Measurements from ENCODE around the gene NOP14.
A peak's percentile ranks its signal among the peaks of the same experiment; 100 is the strongest.
"Not testable (repeated sequence)": the region's sequence is repeated elsewhere in the genome, so short reads cannot be mapped to it uniquely, and the experiment has no call there.

The NOP14 gene

GRCh38 chr4:2961421-2961810 is 1.8 kb downstream of the NOP14 start:
- peak in 1 of 2 experiments; percentile 53 for DNase-seq

DNA sequence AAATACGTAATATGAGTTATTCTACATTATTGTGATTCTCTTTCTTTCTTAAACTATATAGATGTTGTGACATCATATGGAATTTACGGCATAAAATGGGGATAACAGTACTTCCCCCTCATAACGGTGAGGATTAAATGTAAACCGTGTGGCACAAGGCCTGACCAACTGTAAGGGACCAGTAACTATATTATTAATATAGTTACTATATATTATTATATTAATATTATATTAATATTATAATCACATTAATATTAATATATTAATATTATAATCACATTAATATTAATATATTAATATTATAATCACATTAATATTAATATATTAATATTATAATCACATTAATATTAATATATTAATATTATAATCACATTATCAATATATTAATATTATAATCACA is 2.8 kb downstream of the NOP14 start:
- not testable (repeated sequence) for DNase-seq

DNA sequence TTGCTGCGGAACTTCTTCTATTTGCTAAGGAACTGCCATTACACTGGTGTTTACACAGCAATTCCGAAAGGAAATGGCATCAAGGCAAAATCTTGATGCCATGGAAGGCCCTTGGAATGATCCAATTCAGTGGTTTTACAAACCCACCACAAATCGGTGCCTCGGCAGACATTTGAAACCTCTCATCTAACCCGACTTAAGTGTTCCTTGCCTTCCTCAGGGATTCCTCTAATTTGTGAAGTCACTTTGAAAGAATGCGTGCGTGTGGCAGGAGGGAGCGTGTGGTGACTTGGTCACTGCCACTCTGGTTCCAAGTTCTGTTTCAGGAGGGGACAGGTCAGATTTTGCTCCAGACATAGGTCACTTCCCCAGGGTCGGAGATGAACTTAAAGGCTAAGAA is 4.8 kb downstream of the NOP14 start:
- no peak for DNase-seq

- not testable (repeated sequence) for DNase-seq
These were observed 7.8 kb downstream of the NOP14 start for GRCh38 chr4:2955186-2956044.

DNA sequence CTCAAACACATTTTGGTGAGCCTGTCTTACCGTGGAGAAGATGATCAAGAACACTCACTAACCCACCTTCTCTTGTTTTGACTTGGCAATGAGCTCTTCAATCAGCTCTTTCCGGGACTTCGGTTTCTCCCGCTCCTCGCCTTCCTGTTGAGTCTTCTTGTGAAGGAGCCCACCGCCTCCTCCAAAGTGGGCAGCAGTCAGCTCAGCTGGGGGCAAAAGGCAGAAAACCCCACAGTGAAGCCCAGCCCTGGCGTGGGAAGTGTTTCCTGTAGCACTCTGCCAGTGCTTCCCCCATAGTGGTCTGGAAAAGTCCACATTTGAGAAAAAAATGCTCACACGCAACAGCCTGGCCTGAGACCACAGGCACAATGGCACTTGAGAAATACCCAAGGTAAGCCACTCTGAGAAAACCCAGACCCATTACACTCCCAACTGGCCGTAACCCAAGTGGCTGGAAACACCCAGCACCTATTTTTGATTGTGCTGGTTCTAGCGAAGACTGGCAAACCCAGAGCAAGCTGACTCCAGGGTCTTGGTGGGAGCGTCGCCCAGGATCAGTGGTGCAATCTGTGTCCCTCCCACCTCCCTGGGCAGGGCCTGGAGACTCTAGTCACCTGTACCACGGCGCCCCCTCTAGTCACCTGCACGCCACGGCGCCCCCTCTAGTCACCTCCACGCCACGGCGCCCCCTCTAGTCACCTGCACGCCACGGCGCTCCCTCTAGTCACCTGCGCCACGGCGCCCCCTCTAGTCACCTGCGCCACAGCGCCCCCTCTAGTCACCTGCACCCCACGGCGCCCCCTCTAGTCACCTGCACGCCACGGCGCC is 8.6 kb downstream of the NOP14 start:
- DNase-seq: peak; percentile 88 to 91

DNA sequence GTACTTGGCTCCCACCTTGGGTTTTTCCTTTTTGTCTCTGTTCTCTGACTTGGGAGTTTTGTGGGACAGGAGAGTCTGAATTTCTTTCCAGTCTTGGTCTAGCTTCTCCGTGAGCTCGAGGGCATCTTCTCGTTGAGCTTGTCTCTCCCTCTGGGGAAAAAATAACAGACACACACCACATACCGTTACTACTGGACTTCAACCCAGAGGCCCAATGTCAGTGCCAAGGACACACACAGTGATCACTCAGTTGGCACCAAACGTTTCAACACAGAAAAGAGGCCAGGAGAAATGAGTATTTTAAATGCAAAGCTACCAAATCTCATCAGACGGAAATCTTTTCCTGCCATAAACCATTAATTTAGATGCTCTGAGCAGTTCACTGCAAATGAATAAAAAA is 9.7 kb downstream of the NOP14 start:
- no peak for DNase-seq

- DNase-seq: no peak
These were observed 12.8 kb downstream of the NOP14 start for GRCh38 chr4:2950221-2950989.

GRCh38 chr4:2949782-2950125 is 13.5 kb downstream of the NOP14 start:
- DNase-seq: no peak

GRCh38 chr4:2948895-2949781 is 14.1 kb downstream of the NOP14 start:
- DNase-seq: no peak

DNA sequence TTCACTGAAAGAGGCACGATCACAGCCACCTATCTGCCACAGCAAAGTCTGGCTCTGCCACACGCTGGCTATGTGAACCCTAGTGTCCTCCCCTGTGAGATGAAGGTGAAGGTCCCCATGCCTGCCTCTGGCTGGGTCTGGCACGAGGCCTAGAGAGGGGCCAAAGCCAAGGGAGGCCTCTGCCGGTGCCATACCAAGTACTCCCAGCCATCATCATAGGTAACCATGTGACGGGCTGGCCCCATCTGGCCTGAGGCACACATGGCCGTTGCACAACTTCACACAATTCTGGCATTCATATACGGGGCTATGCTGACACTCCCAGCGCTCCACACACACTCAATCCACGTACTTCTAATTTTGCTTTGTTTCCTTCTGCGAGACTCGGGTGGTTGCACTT is 15.3 kb downstream of the NOP14 start:
- no peak for DNase-seq

DNA sequence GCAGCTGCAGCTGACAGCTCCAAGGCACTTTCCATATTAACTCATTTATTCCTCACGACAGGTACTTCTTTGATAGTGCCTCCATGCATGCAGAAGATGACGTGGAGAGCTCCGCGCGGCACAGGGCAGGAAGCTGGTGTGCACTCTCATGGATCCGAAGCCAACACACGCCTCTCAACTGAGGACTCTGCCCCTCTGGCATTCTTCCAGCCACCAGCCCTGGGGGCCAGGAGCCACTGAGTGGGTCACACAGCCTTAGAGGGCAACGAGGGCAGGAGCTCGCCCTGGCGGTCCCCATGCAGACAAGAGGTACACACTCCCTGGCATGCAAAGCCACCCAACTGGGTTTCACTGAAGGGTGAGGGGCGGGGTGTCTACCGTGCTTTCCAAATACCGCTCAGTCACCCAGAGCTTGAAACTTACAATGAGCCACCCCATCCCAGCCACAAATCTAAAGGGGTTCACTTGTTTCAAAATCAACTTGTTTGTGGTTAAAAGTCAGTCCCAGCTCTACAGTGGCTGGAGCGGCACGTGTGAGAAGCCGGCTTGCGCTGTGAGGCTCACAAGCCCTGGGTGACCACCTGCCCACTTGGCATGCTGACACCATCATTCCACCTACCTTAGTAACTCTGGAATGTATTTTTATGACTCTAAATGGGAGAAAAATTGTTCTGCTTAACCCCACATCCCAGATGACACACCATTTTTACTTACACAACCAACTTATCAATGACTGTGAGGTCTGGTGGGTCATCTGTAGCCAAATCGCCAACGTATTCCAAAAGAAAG is 16.2 kb downstream of the NOP14 start:
- DNase-seq: no peak

DNA sequence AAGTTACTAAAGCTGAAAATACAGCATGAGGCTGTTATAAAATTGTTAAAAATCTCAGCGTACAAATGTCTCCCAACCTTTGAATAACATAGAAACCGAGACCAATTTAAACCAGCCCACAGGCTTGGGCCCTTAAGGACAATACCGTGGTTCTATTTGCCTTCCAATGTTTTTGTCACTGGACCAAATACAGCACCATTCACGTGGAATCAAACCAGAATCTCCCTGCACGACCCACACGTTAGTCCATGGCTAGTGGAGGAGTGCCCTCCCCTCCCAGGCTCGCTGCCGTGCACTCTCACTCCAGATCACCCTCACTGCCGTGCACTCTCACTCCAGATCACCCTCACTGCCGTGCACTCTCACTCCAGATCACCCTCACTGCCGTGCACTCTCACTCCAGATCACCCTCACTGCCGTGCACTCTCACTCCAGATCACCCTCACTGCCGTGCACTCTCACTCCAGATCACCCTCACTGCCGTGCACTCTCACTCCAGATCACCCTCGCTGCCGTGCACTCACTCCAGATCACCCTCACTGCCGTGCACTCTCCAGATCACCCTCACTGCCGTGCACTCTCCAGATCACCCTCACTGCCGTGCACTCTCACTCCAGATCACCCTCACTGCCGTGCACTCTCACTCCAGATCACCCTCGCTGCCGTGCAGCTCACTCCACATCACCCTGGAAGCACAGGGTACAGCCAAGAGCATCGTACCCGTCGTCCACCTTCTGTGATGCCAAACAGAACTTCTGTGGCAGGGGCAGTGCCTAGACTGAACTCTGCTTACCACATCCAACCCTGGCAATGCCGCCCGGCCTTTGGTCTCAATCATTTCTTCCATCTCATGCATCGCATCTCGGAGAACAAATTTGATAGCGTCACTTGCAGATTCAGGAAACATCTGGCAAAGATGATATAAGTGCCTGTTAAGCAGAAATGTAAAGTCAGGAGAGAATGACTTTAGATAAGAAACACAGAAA is 17.3 kb downstream of the NOP14 start:
- not testable (repeated sequence) for DNase-seq

- DNase-seq: no peak
These were observed 18.4 kb downstream of the NOP14 start for GRCh38 chr4:2944586-2945526.

GRCh38 chr4:2944091-2944482 is 19.1 kb downstream of the NOP14 start:
- DNase-seq: no peak

GRCh38 chr4:2943364-2944090 is 19.7 kb downstream of the NOP14 start:
- DNase-seq: no peak

DNA sequence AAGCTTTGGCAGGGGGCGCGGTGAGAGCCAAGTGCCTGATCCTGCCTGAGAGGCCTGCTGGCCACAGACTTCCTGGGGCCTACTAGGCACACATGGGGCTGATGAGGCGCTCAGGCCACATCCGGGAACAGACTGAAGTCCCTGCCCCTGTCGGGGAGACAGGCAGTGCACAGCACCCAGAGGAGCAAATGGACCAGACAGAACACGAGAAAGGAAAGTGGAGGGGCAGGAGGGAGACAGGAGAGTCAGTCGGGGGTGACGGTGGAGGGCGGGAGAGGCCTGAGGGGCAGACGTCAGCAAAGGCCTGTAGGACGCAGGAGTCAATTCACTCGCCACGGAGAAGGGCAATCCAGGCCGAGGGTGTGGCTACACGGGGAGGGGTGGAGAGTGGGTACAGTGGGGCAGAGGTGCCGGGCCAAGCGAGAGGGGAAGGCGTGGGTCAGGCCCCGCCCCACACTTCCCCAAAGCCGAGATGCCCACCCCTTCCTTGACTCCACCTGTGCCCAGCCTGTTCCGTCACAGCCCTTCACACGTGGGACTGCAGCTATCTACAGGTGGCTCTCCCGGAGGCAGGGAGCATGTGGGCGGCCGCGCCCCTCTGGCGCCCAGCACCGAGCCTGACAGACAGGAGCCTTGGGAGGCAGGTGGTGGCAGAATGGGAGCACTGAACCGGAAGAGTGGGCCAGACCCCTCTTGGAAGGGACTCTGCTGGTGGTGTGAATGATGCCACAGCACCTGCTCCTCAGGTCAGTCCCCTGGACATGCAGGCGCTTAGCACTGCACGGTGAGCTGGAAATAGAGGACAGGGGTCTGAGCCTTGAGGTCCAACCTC is 20.5 kb downstream of the NOP14 start:
- no peak for DNase-seq

DNA sequence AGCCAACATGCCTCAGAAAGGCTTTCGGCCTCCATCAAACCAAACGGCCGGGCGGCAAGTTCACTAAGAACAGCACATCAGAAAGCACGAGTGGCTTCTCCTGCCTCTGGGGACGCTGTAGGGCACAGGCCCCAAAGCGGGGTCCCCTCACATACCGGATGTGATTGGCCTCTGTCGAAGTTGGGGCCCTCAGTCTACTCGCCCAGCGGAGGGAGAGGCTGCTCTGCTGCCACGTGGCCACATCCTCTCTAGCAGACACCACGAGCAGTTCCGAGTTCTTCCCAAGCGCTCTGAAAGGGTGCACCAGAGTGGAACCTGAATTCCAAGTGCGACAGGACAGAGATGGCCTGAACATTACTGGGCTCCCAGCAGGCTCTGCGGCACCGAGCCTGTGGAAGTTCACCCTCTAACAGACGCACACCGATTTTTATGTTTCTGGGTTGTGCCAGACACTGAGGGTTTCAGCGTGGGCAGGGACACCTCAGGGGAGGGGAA is 21.1 kb downstream of the NOP14 start:
- no peak for DNase-seq

Data from activated CD4-positive, alpha-beta T cell treated with anti-CD3 and anti-CD28 coated beads, Interleukin-2, amount 50 U/mL, for 48 hours (primary cell).